SK-N-SH treated with all-trans-retinoic acid at 6 μM for 48 hours (cell line): Measurements from ENCODE around the gene STRA8.

Experiments used
- ATAC-seq: fragments of 200-7000 bp; cut with Tn5 transposase; 3 replicates; pipeline ENCODE4 v1.9.1; 2020; ENCODE audit warnings: mild to moderate bottlenecking, moderate library complexity
- ARNTL ChIP-seq: fragments of 450-650 bp; formaldehyde crosslinking; IDR thresholded peaks from 2 replicates; pipeline ENCODE4 v1.5.0; 2020; ENCODE audit warnings: low read depth, mild to moderate bottlenecking, moderate library complexity, borderline replicate concordance
- BACH2 ChIP-seq: fragments of 250-450 bp; sonication (Bioruptor Pico); IDR thresholded peaks from 2 replicates; pipeline ENCODE4 v1.9.0; 2021; ENCODE audit warnings: mild to moderate bottlenecking, borderline replicate concordance
- CREB5 ChIP-seq: fragments of 250-450 bp; sonication (Bioruptor Pico); IDR thresholded peaks from 2 replicates; pipeline ENCODE4 v1.5.1; 2020; ENCODE audit warnings: low read depth, mild to moderate bottlenecking, moderate library complexity
- CSDC2 ChIP-seq: fragments of 250-450 bp; sonication (Bioruptor Pico); IDR thresholded peaks from 2 replicates; pipeline ENCODE4 v1.5.0; 2020; ENCODE audit warnings: mild to moderate bottlenecking, moderate library complexity
- CSRNP3 ChIP-seq: fragments of 250-450 bp; sonication (Bioruptor Pico); IDR thresholded peaks from 2 replicates; pipeline ENCODE4 v1.5.1; 2021; ENCODE audit warnings: mild to moderate bottlenecking, moderate library complexity
- ESRRG ChIP-seq: fragments of 250-450 bp; sonication (Bioruptor Pico); IDR thresholded peaks from 2 replicates; pipeline ENCODE4 v1.6.1; 2021; ENCODE audit warnings: mild to moderate bottlenecking
- GLIS3 ChIP-seq: fragments of 250-450 bp; sonication (Bioruptor Pico); IDR thresholded peaks from 2 replicates; pipeline ENCODE4 v1.5.0; 2020; ENCODE audit warnings: mild to moderate bottlenecking, moderate library complexity
- ISL1 ChIP-seq: fragments of 250-450 bp; sonication (Bioruptor Pico); IDR thresholded peaks from 2 replicates; pipeline ENCODE4 v2.1.2; 2022; ENCODE audit warnings: mild to moderate bottlenecking, moderate library complexity
- PATZ1 ChIP-seq: fragments of 250-450 bp; sonication (Bioruptor Pico); IDR thresholded peaks from 2 replicates; pipeline ENCODE4 v1.8.0; 2020; ENCODE audit warnings: mild to moderate bottlenecking, moderate library complexity, borderline replicate concordance
- POU6F1 ChIP-seq: fragments of 250-450 bp; sonication (Bioruptor Pico); IDR thresholded peaks from 2 replicates; pipeline ENCODE4 v1.8.0; 2021; ENCODE audit warnings: low read depth, mild to moderate bottlenecking, moderate library complexity, borderline replicate concordance
- PPARA ChIP-seq: fragments of 250-450 bp; sonication (Bioruptor Pico); IDR thresholded peaks from 2 replicates; pipeline ENCODE4 v1.5.0; 2020; ENCODE audit warnings: mild to moderate bottlenecking, borderline replicate concordance
- RARB ChIP-seq: fragments of 250-450 bp; sonication (Bioruptor Pico); IDR thresholded peaks from 2 replicates; pipeline ENCODE4 v1.8.0; 2021; ENCODE audit warnings: mild to moderate bottlenecking, moderate library complexity
- SNAI2 ChIP-seq: fragments of 250-450 bp; sonication (Bioruptor Pico); IDR thresholded peaks from 2 replicates; pipeline ENCODE4 v1.5.0; 2020; ENCODE audit warnings: mild to moderate bottlenecking, moderate library complexity
- TCF4 ChIP-seq: fragments of 250-450 bp; sonication (Bioruptor Pico); IDR thresholded peaks from 2 replicates; pipeline ENCODE4 v1.8.0; 2021; ENCODE audit warnings: mild to moderate bottlenecking, moderate library complexity, borderline replicate concordance
- TOX ChIP-seq: fragments of 250-450 bp; sonication (Bioruptor Pico); IDR thresholded peaks from 2 replicates; pipeline ENCODE4 v1.8.0; 2021; ENCODE audit warnings: mild to moderate bottlenecking, moderate library complexity, borderline replicate concordance
- TSHZ2 ChIP-seq: fragments of 250-450 bp; sonication (Bioruptor Pico); IDR thresholded peaks from 2 replicates; pipeline ENCODE4 v1.5.0; 2020; ENCODE audit warnings: mild to moderate bottlenecking, moderate library complexity
- ZFP3 ChIP-seq: fragments of 250-450 bp; sonication (Bioruptor Pico); IDR thresholded peaks from 2 replicates; pipeline ENCODE4 v1.5.0; 2020; ENCODE audit warnings: mild to moderate bottlenecking, moderate library complexity
- ZFP30 ChIP-seq: fragments of 450-650 bp; formaldehyde crosslinking; IDR thresholded peaks from 2 replicates; pipeline ENCODE4 v1.5.0; 2022; ENCODE audit warnings: mild to moderate bottlenecking, moderate library complexity
- ZNF565 ChIP-seq: fragments of 450-650 bp; formaldehyde crosslinking; conservative IDR thresholded peaks from 2 replicates; pipeline ENCODE4 v1.5.0; 2020; ENCODE audit warnings: low read depth, mild to moderate bottlenecking, moderate library complexity
- ZNF8 ChIP-seq: fragments of 450-650 bp; formaldehyde crosslinking; IDR thresholded peaks from 2 replicates; pipeline ENCODE4 v1.5.0; 2020; ENCODE audit warnings: mild to moderate bottlenecking, moderate library complexity

STRA8 gene

GRCh38 chr7:135193615-135194081, 40.0 kb upstream of the STRA8 start:
- peak; percentile 40 for ATAC-seq

GRCh38 chr7:135194494-135195095, 39.0 kb upstream of the STRA8 start:
- no peak for TF ChIP-seq TOX (CRISPR knock-in tag)
- no peak for TF ChIP-seq ARNTL (CRISPR knock-in tag)
- no peak for TF ChIP-seq POU6F1
- TF ChIP-seq PPARA (CRISPR knock-in tag), result no peak
- TF ChIP-seq ZNF8, result no peak
- ATAC-seq, result no peak

More at GRCh38 chr7:135193615-135194081, 40.0 kb upstream of the STRA8 start:
- no peak for TF ChIP-seq SNAI2 (CRISPR knock-in tag)
- TF ChIP-seq CSDC2 (CRISPR knock-in tag), result no peak
- no peak for TF ChIP-seq TSHZ2 (CRISPR knock-in tag)
- no peak for TF ChIP-seq ZFP30 (CRISPR knock-in tag)
- no peak for TF ChIP-seq POU6F1
- no peak for TF ChIP-seq ZFP3
- no peak for TF ChIP-seq RARB (CRISPR knock-in tag)
- no peak for TF ChIP-seq GLIS3
- no peak for TF ChIP-seq ZNF565 (CRISPR knock-in tag)
- no peak for TF ChIP-seq PPARA (CRISPR knock-in tag)
- TF ChIP-seq PATZ1, result no peak
- no peak for TF ChIP-seq BACH2 (CRISPR knock-in tag)
- no peak for TF ChIP-seq ARNTL (CRISPR knock-in tag)

- TF ChIP-seq ESRRG (CRISPR knock-in tag), result no peak
- no peak for TF ChIP-seq PATZ1
- TF ChIP-seq GLIS3, result no peak
- TF ChIP-seq ZFP30 (CRISPR knock-in tag), result no peak
- no peak for TF ChIP-seq BACH2 (CRISPR knock-in tag)
- TF ChIP-seq ARNTL (CRISPR knock-in tag), result no peak
- TF ChIP-seq PPARA (CRISPR knock-in tag), result no peak
- no peak for TF ChIP-seq RARB (CRISPR knock-in tag)
- no peak for TF ChIP-seq ZFP3
- TF ChIP-seq CREB5 (CRISPR knock-in tag), result no peak
- TF ChIP-seq CSRNP3, result no peak
- TF ChIP-seq ISL1, result no peak
- no peak for TF ChIP-seq TOX (CRISPR knock-in tag)
- no peak for TF ChIP-seq TCF4
- ATAC-seq, result no peak
Observed at GRCh38 chr7:135195156-135195555, 38.5 kb upstream of the STRA8 start.
